Tibial nerve (tissue), 4 donors: ENCODE measurements around the gene PTPRK.

Experiments
- EP300 ChIP-seq, 2 donors: sonication (generic); formaldehyde crosslinking; IDR thresholded peaks; one replicate each; pipeline ENCODE4 v1.6.1; 2017; ENCODE audit warnings: antibody characterized with exemption in 2 of 2, mild to moderate bottlenecking in 1 of 2
- TF ChIP-seq, protein P1 (sequence below), 5 experiments: fragments of 200-600 bp in 3 of 5; fragments of 450-650 bp in 2 of 5; sonication (generic) in 3 of 5; IDR thresholded peaks; one replicate each; pipeline ENCODE4 v1.5.1; 2016 to 2019; ENCODE audit warnings: antibody characterized with exemption in 5 of 5, mild to moderate bottlenecking in 3 of 5, moderate library complexity in 2 of 5

GRCh38 chr6:127949251-127949650, 571.1 kb downstream of the PTPRK start:
- TF ChIP-seq, protein P1, sequence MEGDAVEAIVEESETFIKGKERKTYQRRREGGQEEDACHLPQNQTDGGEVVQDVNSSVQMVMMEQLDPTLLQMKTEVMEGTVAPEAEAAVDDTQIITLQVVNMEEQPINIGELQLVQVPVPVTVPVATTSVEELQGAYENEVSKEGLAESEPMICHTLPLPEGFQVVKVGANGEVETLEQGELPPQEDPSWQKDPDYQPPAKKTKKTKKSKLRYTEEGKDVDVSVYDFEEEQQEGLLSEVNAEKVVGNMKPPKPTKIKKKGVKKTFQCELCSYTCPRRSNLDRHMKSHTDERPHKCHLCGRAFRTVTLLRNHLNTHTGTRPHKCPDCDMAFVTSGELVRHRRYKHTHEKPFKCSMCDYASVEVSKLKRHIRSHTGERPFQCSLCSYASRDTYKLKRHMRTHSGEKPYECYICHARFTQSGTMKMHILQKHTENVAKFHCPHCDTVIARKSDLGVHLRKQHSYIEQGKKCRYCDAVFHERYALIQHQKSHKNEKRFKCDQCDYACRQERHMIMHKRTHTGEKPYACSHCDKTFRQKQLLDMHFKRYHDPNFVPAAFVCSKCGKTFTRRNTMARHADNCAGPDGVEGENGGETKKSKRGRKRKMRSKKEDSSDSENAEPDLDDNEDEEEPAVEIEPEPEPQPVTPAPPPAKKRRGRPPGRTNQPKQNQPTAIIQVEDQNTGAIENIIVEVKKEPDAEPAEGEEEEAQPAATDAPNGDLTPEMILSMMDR (IDR thresholded peaks at IDR 0.05) = no peak
- no peak for TF ChIP-seq EP300 (IDR thresholded peaks at IDR 0.05)
